GM19468 (cell line): ENCODE results near the gene NXPE3.
A peak's percentile ranks its signal among the peaks of the same experiment; 100 is the strongest.
"Not testable (repeated sequence)": the region's sequence is repeated elsewhere in the genome, so short reads cannot be mapped to it uniquely, and the experiment has no call there.

ENCODE experiments used
- ATAC-seq: cut with Tn5 transposase; IDR thresholded peaks from one replicate; pipeline ENCODE4 v1.9.1; 2021; ENCODE audit warnings: mild to moderate bottlenecking, moderate library complexity, moderate number of reproducible peaks; ENCODE audit not compliant: unreplicated experiment; ENCODE audit errors: extremely low read depth

NXPE3 gene

DNA sequence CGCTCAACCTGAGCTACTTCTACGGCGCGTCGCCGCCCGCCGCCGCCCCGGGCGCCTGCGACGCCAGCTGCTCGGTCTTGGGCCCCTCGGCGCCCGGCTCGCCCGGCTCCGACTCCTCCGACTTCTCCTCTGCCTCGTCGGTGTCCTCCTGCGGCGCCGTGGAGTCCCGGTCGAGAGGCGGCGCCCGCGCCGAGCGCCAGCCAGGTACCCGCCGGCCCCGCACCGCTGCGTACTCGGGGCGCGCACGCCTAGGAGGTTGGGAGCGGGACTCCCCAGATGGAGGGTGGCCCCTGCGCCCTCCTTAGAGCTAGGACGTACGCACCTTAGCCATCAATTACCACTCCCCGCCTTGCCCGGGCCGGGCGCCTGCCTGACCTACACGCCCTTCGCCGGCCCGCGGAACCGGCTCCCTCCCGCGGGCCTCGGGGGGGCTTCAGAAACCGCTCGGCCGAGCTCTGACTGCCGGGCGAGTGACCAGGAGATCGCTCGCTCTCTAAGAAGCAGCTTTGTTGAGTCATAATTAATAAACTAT is 70.8 kb downstream of the NXPE3 start:
- ATAC-seq, result peak; percentile 6

DNA sequence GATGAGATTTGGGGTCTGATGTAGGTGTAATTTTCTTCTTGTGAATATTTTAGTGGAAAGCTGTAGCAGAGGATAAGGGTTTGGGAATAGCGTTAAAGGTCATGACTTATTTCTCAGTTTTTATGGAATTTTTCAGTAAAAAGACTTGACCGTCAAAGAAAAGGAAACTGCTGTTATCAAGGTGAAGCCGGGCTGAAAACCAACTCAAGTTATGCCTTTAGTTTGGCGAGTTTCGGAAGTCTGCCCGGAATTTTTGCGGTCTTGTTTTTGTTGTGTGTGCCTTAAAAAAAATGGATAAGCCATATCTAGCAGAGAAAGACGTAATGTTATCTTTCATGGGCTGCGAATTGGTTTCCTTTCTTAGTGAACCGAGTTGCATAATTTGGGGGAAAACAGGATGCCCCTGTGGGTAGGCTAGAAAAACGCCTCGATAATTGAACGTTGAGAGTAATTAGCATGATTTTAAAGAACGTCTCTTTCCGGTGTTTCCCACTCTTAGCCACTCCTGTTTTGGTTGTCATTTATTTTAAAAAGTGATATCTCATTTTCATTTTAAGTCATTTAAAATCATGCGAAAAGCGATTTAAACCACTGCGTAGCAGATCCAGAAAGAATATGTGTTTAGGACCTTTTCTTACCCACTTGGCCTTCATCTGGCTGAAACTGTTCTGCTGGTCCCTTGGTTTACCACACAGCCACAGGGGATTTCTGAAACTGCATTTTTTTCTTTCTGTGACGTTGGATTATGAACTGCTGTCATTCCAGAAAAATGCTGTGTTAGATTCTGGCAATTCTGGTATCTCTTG is 71.4 kb downstream of the NXPE3 start:
- no peak for ATAC-seq

DNA sequence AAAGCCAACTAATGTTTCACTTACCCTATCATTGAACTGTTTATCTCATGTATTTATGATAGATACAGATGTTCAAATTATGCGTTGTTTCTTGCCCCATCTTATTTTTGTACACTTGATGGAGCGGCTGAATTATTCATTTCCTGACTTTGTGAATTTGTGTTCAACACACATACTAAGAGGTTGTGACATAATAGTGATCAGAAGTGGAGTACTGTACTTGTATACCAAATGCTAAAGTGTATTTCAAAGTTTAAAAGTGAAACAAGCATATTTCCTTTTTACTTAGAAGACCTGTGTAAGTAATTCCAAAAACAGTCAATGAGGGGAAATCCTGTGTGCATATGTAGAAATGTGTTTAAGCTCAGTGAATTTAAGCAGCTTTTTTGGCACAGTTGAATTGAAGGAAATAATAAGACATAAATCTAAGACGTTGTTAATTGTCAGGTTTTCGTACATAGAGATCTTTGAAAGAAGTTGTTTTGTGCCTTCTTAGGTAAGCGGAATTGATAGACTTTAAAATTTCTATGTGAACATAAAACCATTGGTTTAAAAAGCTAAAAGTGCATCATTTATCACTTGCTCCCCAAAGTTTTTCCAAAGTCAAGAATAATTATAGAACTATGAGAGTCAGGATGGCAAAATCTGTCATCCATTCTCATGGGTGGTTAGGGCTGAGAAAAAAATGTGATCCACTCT is 72.2 kb downstream of the NXPE3 start:
- ATAC-seq, result no peak

DNA sequence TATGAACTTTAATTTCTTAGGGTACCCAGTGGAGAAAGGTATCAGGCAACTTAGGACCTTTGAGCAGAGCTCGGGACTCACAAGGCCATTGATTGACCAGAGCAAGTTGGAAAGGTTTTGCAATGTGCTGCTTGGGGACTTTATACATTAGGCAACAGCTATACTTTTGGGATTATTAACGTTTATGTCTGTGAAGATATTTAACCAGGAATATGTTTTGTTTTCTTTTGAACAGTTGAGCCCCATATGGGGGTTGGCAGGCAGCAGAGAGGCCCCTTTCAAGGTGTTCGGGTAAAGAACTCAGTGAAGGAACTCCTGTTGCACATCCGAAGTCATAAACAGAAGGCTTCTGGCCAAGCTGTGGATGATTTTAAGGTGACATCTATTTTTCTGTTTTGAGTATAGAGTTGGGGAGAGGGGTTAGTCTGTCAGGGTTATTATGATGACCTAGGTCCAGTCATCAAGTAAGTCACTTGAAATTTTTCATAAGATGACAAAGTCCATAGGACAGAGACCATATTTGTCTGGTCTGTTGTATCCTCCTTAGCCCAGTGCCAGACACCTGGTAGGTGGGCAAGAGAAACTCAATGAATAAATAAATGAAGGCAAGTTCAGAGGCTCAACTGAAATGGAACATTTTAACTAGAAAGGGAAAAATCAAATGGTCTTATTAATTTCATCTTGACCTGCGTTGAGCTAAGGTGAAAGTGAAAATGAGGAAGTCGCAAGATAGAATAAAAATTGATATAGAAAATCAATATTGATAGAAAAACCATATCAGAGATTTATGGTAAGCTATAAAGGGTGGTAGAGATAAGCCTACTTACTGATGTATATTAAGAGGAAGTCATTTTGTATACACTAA is 73.1 kb downstream of the NXPE3 start:
- ATAC-seq, result no peak

DNA sequence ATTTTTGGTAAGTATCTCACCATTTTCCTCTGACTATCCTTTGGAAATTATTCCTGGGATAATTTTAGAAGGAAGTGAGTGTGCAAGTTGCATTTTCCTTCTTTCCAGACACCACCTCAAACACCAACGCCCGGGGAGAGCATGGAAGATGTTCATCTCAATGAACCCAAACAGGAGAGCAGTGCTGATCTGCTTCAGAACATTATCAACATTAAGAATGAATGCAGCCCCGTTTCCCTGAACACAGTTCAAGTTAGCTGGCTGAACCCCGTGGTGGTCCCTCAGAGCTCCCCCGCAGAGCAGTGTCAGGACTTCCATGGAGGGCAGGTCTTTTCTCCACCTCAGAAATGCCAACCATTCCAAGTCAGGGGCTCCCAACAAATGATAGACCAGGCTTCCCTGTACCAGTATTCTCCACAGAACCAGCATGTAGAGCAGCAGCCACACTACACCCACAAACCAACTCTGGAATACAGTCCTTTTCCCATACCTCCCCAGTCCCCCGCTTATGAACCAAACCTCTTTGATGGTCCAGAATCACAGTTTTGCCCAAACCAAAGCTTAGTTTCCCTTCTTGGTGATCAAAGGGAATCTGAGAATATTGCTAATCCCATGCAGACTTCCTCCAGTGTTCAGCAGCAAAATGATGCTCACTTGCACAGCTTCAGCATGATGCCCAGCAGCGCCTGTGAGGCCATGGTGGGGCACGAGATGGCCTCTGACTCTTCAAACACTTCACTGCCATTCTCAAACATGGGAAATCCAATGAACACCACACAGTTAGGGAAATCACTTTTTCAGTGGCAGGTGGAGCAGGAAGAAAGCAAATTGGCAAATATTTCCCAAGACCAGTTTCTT is 74.2 kb downstream of the NXPE3 start:
- ATAC-seq, result no peak

DNA sequence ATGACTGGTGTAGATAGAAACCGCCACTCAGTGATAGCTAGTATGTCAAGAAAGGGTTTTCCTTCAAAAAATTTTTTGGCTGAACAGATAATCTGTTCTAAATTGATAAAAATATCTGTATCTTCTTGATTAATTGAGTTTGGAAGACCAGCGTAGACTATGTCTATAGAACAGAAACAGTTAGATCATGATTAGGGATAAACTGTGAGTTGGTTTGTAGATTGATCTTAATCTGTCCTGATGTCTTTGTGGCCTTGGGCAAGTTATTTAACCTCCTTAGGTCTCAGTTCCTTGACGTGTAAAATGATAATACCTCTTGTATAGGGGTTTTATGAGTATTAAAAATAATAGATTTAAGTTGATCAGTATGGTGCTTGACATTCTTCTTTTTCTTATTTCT is 75.0 kb downstream of the NXPE3 start:
- ATAC-seq, result no peak

DNA sequence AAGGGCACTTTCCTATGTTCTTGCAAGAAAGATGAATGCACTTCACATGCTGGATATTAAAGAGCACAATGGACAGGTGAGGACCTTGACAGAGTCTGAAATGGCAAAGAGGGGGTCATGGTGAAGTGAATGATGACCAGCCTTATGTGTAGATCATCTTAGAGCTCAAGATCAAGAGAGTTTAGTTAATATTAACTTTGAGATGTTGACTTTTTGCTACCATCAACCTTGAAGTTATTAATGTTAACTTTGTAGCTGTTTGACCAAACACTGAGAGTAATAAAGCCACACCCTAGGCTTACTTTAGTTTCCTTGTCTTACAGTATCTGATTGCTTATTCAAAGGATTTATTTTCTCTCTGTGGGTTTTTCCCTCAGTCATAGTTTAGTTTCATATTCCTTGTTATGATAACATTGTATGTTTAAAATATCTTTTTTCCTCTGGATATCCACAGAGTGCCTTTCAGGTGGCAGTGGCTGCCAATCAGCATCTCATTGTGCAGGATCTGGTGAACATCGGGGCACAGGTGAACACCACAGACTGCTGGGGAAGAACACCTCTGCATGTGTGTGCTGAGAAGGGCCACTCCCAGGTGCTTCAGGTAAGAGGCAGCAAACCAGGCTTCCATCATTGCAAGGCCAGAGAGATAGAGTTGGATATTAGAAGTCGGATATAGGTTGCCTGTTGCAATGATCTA is 75.7 kb downstream of the NXPE3 start:
- no peak for ATAC-seq

DNA sequence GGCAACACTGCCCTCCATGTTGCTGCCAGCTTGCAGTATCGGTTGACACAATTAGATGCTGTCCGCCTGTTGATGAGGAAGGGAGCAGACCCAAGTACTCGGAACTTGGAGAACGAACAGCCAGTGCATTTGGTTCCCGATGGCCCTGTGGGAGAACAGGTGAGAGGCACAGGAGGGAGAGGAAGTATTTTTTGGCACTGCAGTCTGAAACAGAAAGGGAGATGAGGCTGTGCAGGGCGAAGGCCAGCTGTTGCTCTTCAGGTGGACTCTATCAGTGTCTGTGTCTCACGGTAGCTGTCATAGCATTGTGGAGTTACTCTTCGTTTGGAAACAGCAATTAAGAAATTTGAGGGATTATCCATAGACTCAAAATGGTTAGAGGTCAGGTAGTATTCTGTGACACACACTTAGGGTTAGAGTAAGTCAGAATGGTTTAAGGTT is 78.3 kb downstream of the NXPE3 start:
- no peak for ATAC-seq

DNA sequence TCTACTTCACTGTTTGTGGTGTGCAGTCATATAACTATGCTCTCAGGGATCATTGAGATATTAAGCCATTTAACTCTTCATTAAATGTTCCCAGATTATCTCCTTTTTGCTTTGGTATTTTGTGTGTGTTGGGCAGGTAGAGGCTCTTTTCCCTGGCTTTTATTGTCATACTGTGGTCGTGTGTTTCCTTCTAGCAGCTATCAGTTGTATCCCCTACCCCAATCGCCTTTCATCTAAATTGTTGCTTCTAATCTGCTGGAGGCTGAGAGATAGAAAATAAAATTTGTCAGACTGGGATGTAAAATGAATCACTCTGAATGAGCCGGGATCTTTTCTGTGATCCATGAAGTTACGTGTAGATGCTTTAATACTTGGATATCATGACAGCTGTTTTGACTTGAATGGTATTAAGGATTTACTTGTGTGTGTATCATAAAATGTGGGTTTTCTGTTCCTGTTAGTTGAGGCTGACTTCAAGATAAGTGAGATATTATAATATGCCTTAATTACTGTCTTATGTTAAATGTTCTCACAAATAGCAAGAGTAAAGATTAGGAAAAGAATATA is 79.5 kb downstream of the NXPE3 start:
- ATAC-seq, result no peak

DNA sequence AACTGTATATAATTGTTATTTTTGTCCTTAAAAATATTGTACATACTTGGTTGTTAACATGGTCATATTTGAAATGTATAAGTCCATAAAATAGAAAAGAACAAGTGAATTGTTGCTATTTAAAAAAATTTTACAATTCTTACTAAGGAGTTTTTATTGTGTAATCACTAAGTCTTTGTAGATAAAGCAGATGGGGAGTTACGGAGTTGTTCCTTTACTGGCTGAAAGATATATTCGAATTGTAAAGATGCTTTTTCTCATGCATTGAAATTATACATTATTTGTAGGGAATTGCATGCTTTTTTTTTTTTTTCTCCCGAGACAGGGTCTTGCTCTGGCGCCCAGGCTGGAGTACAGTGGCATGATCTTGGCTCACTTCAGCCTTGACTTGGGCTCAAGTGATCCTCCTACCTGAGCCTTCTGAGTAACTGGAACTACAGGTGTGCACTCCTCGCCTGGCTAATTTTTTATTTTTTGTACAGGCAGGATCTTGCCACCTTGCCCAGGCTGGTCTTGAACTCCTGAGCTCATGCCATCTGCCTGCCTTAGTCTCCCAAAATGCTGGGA is 81.0 kb downstream of the NXPE3 start:
- no peak for ATAC-seq

DNA sequence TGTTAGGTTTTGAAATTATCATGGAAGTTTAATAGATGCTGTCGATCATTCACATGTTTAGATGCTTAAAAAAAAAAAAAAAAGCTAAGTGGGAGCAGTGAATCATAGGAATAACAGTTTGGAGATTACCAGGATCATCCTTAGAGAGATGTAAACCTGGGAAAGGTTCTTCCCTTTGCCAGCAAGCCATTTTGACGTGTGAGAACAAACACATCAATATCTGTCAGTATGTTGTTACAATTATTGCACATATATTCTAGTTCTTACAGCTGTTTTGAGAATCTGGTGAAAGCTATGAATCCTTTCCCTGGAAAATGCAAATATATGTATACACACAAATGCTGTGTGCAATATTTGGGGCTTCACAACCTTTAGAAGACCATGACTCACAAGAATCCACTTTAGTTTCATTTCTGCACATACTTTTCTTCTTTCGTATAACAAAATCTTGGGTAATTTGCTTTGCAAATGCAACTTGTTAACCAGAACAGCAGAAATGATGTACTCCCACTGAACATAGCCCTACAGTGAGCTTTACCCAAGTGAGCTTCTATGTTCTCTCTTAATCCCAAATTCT is 82.3 kb downstream of the NXPE3 start:
- ATAC-seq, result peak; percentile 43

DNA sequence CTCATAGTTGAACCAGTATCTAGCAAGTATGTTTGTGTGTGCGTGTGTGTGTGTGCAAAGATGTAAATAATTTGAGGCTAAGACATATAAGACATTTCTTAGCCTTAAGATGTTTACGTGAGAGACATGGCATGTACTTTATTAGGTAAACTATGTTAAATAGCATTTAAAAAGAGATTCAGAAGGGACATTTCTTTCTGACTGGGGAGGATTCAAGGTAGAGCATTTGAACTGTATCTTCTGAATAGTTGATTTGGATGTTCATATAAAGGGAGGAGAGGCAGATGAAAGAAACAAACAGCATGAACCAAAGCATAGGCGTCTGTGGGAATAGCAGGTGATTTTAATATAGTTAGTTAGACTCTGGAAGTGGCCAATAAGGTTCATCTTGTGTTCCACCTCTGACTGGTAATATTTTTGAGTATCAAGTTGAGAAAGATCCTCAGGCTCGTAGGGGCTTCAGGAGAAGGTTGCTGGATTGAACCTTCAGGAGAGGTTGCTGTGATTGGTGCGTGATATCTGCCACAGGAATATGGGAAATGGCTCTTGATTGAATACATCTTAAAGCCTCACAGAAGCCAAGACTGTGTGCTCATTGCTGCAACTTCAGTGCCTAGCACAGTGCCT is 82.9 kb downstream of the NXPE3 start:
- ATAC-seq, result no peak

DNA sequence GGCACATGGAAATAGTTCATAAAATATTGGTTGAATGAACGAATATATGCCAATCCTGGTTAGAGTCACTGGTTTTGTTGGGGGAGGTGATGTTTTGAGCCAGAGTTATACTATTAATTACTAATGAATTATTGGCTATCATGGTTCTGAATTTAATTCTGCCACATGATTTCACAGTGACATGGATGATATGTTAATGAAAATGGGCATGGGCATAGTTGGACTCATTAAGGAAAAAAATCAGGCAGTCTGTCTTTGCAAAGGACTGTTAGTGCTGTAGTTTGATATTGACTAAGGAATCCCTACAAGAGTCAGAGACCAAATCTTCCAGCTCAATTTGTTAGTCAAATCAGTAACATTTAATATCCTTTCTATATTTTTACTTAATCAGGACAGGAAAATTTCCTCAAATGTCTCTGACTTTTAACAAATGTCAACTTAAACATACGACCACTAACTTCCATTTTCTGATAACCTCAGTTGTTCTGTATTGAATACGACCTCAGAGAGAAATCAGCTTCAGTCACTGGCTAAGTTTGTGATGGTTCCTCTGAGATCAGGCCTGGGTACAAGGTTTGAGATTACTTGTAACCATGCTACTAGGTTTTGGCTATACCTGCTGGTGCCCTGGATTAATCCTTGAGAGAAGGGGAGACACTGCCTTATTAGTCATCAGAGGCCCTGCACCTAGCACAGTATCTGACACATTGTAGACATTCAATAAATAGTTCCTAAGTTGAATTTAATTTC is 83.6 kb downstream of the NXPE3 start:
- ATAC-seq, result no peak

DNA sequence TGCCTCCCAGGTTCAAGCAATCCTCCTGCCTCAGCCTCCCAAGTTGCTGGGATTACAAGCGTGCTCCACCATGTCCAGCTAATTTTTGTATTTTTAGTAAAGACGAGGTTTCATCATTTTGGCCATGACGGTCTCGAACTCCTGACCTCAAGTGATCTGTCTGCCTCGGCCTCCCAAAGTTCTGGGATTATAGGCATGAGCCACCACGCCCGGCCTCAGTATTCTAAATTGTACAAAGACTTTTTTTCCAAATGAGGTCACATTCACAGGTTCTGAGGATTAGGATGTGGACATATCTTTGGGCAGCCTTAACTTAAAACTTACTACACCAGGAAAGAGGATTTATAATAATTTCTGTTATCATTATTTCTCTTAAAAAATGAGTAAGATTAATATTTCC is 85.9 kb downstream of the NXPE3 start:
- ATAC-seq, result not testable (repeated sequence)

DNA sequence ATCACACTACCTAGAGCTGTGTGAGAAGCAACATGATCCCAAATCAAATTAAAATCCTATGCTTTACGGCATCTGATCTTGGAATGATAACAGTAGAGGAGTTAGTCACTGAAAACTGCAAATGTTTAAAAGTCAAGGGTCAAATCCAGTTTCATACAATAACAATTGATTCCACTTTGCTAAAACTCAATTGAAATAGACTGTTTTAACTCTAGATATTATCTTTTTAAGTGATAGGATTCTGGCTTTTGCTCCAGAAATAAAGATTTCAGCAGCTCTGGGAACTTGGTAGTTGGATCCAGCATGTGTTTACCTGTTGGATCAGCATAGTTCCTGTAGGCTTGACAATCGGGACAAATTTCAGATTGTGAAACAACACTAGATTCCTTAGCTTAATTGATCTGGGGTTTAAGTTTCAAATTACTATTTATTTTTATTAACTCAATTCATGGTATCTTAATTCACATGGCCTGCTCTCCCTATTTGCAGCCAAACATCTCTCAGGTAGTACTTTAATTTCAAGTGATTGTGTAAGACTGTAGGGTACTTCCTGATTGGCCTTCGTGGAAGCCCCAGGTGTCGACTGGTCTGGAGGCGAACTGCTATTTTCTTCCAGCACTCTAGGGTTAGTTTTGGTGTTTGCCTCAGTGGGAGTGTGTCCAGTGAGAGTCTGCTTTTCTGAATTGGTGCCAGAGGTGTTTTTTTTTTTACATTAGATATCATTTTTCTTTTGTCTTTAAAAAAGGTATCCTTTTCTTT is 86.9 kb downstream of the NXPE3 start:
- ATAC-seq, result no peak

DNA sequence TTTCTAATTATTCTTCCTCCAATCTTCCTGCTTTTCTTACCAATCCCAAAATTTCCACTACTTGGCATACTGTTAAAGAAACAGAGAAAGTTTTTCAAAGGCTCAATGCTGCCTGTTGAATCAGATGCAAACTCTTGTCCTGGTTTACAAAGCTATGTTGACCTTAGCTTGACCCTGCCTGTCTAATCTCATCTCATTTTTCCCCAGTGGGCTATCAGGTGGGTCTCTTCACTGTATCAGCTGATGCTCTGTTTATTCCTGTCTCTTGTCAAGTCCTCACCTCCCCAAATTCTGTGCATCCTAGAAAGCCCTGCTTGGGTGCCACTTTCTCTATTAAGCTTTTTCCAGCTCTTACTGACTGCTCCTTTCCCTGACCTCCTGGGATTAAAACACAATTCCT is 88.5 kb downstream of the NXPE3 start:
- no peak for ATAC-seq
